Endothelial cell of umbilical vein (primary cell): Measurements from ENCODE around the gene E2F2. TPM values are rescaled to one million over a fixed set of nuclear protein-coding genes. Genes with fewer than 3 reads are reported as not detected.

Experiments used
- BruUV-seq: library from RNA; stranded (reverse); fragments of 400-500 nt; replicated peaks from 2 replicates; lab custom pipeline; 2021; lab: Mats Ljungman, UMichigan
- CTCF ChIA-PET: fragments of 300-600, 350-600 bp; sonication (Branson Sonifier 250); formaldehyde crosslinking; loops from one replicate; lab custom pipeline; 2021; ENCODE audit warnings: antibody characterized with exemption, inconsistent platforms; lab: Charles Lee
- POLR2A ChIA-PET: fragments of 300-600, 350-600 bp; sonication (Branson Sonifier 250); formaldehyde crosslinking; loops from one replicate; lab custom pipeline; 2021; ENCODE audit warnings: antibody characterized with exemption, inconsistent platforms; lab: Charles Lee
- DNase-seq: peaks from one replicate; pipeline ENCODE4 v3.0.0-alpha.2; 2011; ENCODE audit warnings: low read depth, low spot score
- FAIRE-seq: peaks from 2 replicates; lab custom pipeline; 2011; peaks lifted over from hg19 to GRCh38; lab: Jason Lieb, UNC
- H2AFZ ChIP-seq: 2 replicates; pipeline ENCODE4 v1.6.0; 2012; ENCODE audit warnings: low read depth, low read length, control low read depth, inconsistent platforms
- H3K27ac ChIP-seq: 2 replicates; pipeline ENCODE4 v1.5.1; 2011; ENCODE audit warnings: low read depth, mild to moderate bottlenecking, control low read depth, low read length, moderate library complexity; ENCODE audit not compliant: insufficient read depth
- H3K27me3 ChIP-seq, 2 experiments: 2 replicates each; pipeline versions ENCODE4 v1.6.0 to v1.6.1; 2011; ENCODE audit warnings: low read length in 2 of 2, mixed read lengths in 1 of 2; ENCODE audit not compliant: control insufficient read depth in 2 of 2, insufficient read depth in 2 of 2
- H3K36me3 ChIP-seq, 2 experiments: 2 replicates in 1 of 2; 3 replicates in 1 of 2; pipeline ENCODE4 v1.5.1; 2011; ENCODE audit warnings: low read length in 2 of 2, mild to moderate bottlenecking in 1 of 2, moderate library complexity in 1 of 2; ENCODE audit not compliant: control insufficient read depth in 2 of 2, insufficient read depth in 2 of 2; ENCODE audit errors: extremely low read depth in 1 of 2
- H3K4me1 ChIP-seq: 3 replicates; pipeline ENCODE4 v1.5.1; 2011; ENCODE audit warnings: mild to moderate bottlenecking, low read length; ENCODE audit not compliant: control insufficient read depth, insufficient read depth; ENCODE audit errors: extremely low read depth
- H3K4me2 ChIP-seq: 2 replicates; pipeline ENCODE4 v1.6.1; 2011; ENCODE audit warnings: low read length, control low read depth, mixed read lengths; ENCODE audit not compliant: insufficient read depth
- H3K4me3 ChIP-seq, 3 experiments: fragments of 200-600 bp in 1 of 3; sonication (generic), shearing (Covaris generic) in 1 of 3; replicated peaks in 1 of 3; 2 replicates each; pipeline ENCODE4 v1.5.1; 2011 to 2016; ENCODE audit warnings: control low read depth in 3 of 3, low read length in 3 of 3, mild to moderate bottlenecking in 2 of 3, inconsistent platforms in 1 of 3, low read depth in 1 of 3, moderate library complexity in 1 of 3; ENCODE audit not compliant: insufficient read depth in 1 of 3
- H3K79me2 ChIP-seq: 2 replicates; pipeline ENCODE4 v1.6.0; 2012; ENCODE audit warnings: low read length, inconsistent platforms; ENCODE audit not compliant: control insufficient read depth, insufficient read depth
- H3K9ac ChIP-seq: replicated peaks from 2 replicates; pipeline ENCODE3; 2011; ENCODE audit warnings: low read length, control low read depth; ENCODE audit not compliant: insufficient read depth; ENCODE audit errors: extremely low read depth
- H3K9me1 ChIP-seq: replicated peaks from 3 replicates; pipeline ENCODE4 v1.6.0; 2011; ENCODE audit warnings: mild to moderate bottlenecking, low read length; ENCODE audit not compliant: control insufficient read depth, insufficient read depth; ENCODE audit errors: extremely low read depth
- H3K9me3 ChIP-seq: replicated peaks from 2 replicates; pipeline ENCODE4 v1.5.1; 2012; ENCODE audit warnings: low read length, inconsistent platforms; ENCODE audit not compliant: control insufficient read depth, insufficient read depth
- H4K20me1 ChIP-seq: replicated peaks from 2 replicates; pipeline ENCODE3; 2011; ENCODE audit warnings: mild to moderate bottlenecking, low read length; ENCODE audit not compliant: control insufficient read depth, insufficient read depth; ENCODE audit errors: extremely low read depth
- CTCF ChIP-seq, 2 donors: IDR thresholded peaks; 1 replicate in 1 of 2; 2 replicates in 1 of 2; pipeline ENCODE4 v1.5.1; 2011; ENCODE audit warnings: low read length in 2 of 2, mild to moderate bottlenecking in 2 of 2, moderate library complexity in 2 of 2, control low read depth in 1 of 2, inconsistent platforms in 1 of 2, low read depth in 1 of 2; ENCODE audit not compliant: insufficient read depth in 1 of 2; ENCODE audit errors: extremely low read depth in 1 of 2
- FOS ChIP-seq: IDR thresholded peaks from 2 replicates; pipeline ENCODE4 v1.6.1; 2011; ENCODE audit warnings: mild to moderate bottlenecking, low read length, moderate library complexity, borderline replicate concordance; ENCODE audit not compliant: insufficient read depth
- GATA2 ChIP-seq: IDR thresholded peaks from 2 replicates; pipeline ENCODE4 v1.7.0; 2011; ENCODE audit warnings: low read depth, mild to moderate bottlenecking, moderate library complexity, mixed read lengths, low read length; ENCODE audit not compliant: insufficient read length, insufficient read depth
- POLR2A ChIP-seq: IDR thresholded peaks from 2 replicates; pipeline ENCODE4 v1.6.1; 2012; ENCODE audit warnings: low read depth, mild to moderate bottlenecking, control low read depth, low read length
- dilution Hi-C: fragments of 300-500 bp; cut with MboI; formaldehyde crosslinking; loops from one replicate; pipeline ENCODE4 v1.15.0; 2019; ENCODE audit warnings: low sequenced_read_pairs; ENCODE audit not compliant: extremely low pct_ligation_motif_present
- intact Hi-C: fragments of 100-400 bp; cut with micrococcal nuclease; formaldehyde crosslinking; loops from one replicate; pipeline ENCODE4 v1.10.0; 2022
- polyA plus RNA-seq, 4 experiments: library from polyadenylated mRNA; depleted of rRNA in 3 of 4; stranded (reverse) in 3 of 4; unstranded in 1 of 4; fragments of >200 nt; gene quantifications; 2 replicates each; pipeline versions ENCODE4 v1.2.1 to v1.2.3, GENCODE V29; 2011 to 2012; ENCODE audit warnings: missing spikeins in 1 of 4
- total RNA-seq: library from RNA; stranded (reverse); gene quantifications from 2 replicates; pipeline ENCODE4 v1.2.3, GENCODE V29; 2021

Gene E2F2
- total and polyA plus RNA-seq, 2 donors (not counting 3 experiments of a cell fraction or from before 2014, with no cell fraction given) = 1.1 to 5.6 TPM

- intact Hi-C loops = loop anchor here (1.0 to 10.0 kb wide), 2 partner anchors 9 to 193 kb away; partner anchors contain the start of gene HNRNPR
- H3K4me2 ChIP-seq = no peak overlapping the region
- no peak for FAIRE-seq
- dilution Hi-C loops = no loop called here
- H3K27ac ChIP-seq = no peak overlapping the region
- H3K4me1 ChIP-seq = peaks cover 8% of the 10 kb centered on the region
- no peak for DNase-seq
- no peaks in the 10 kb centered on the region for H3K27me3 ChIP-seq
- H2AFZ ChIP-seq = no peak overlapping the region
- H3K9me3 ChIP-seq = no peaks in the 10 kb centered on the region
- no TSS peak for BruUV-seq
- POLR2A ChIA-PET = no interaction called here
- H3K4me3 ChIP-seq = no peak overlapping the region
- H3K9me1 ChIP-seq = no peaks in the 10 kb centered on the region
- TF ChIP-seq CTCF (IDR thresholded peaks at IDR 0.05; ENCODE audit: extremely low read depth in 1 of 2, insufficient read depth in 1 of 2, low read depth in 1 of 2, low read length in 2 of 2) (no peak), POLR2A (no peak), FOS (no peak), GATA2 (no peak)
- CTCF ChIA-PET = interaction anchor here (2.1 to 16.6 kb wide), 2 partner anchors 38 to 100 kb away, joined by 7 to 192 read pairs; no protein-coding TSS in a partner anchor
- H4K20me1 ChIP-seq = no peaks in the 10 kb centered on the region
- H3K9ac ChIP-seq = no peak overlapping the region
- H3K79me2 ChIP-seq = no peaks in the 10 kb centered on the region
- no peaks in the 10 kb centered on the region for H3K36me3 ChIP-seq
Observed at GRCh38 chr1:23537296-23537973, 6.4 kb upstream of the E2F2 start.
